ENCODE results near the gene ZNF414.

ZNF414 gene

GRCh38 chr19:8468124-8468523 lies 45.8 kb downstream of the ZNF414 start:
- no peaks in the 10 kb centered on the region for H3K27me3 ChIP-seq (ENCODE audit: control insufficient read depth, insufficient read depth, low read length)
- peaks cover 46% of the 10 kb centered on the region for H3K36me3 ChIP-seq (ENCODE audit: control insufficient read depth, insufficient read depth, low read length)
- no peaks in the 10 kb centered on the region for H3K4me1 ChIP-seq (ENCODE audit: control insufficient read depth, insufficient read depth, low read length)
- H3K4me3 ChIP-seq (ENCODE audit: low read length): no peak overlapping the region
- no peak overlapping the region for H3K9ac ChIP-seq (ENCODE audit: low read length)
- H3K27ac ChIP-seq (ENCODE audit: low read depth, low read length): no peak overlapping the region

GRCh38 chr19:8466018-8466417 lies 47.9 kb downstream of the ZNF414 start:
- Histone ChIP-seq H3K9ac (ENCODE audit: low read length) (no peak overlapping the region), H3K36me3 (ENCODE audit: control insufficient read depth, insufficient read depth, low read length) (peaks cover 45% of the 10 kb centered on the region), H3K27ac (ENCODE audit: low read depth, low read length) (no peak overlapping the region), H3K4me1 (ENCODE audit: control insufficient read depth, insufficient read depth, low read length) (no peaks in the 10 kb centered on the region), H3K4me3 (ENCODE audit: low read length) (no peak overlapping the region), H3K27me3 (ENCODE audit: control insufficient read depth, insufficient read depth, low read length) (no peaks in the 10 kb centered on the region)

GRCh38 chr19:8463365-8463764 lies 50.6 kb downstream of the ZNF414 start:
- H3K27ac ChIP-seq (ENCODE audit: low read depth, low read length): no peak overlapping the region
- H3K27me3 ChIP-seq (ENCODE audit: control insufficient read depth, insufficient read depth, low read length): no peaks in the 10 kb centered on the region
- H3K36me3 ChIP-seq (ENCODE audit: control insufficient read depth, insufficient read depth, low read length): peaks cover 23% of the 10 kb centered on the region
- peaks cover 14% of the 10 kb centered on the region for H3K4me1 ChIP-seq (ENCODE audit: control insufficient read depth, insufficient read depth, low read length)
- no peak overlapping the region for H3K4me3 ChIP-seq (ENCODE audit: low read length)
- H3K9ac ChIP-seq (ENCODE audit: low read length): no peak overlapping the region

- H3K4me3 ChIP-seq (ENCODE audit: low read length): no peak overlapping the region
- peaks cover 18% of the 10 kb centered on the region for H3K4me1 ChIP-seq (ENCODE audit: control insufficient read depth, insufficient read depth, low read length)
- H3K27ac ChIP-seq (ENCODE audit: low read depth, low read length): no peak overlapping the region
- H3K27me3 ChIP-seq (ENCODE audit: control insufficient read depth, insufficient read depth, low read length): no peaks in the 10 kb centered on the region
- H3K36me3 ChIP-seq (ENCODE audit: control insufficient read depth, insufficient read depth, low read length): peaks cover 21% of the 10 kb centered on the region
- no peak overlapping the region for H3K9ac ChIP-seq (ENCODE audit: low read length)
Observed at GRCh38 chr19:8462571-8462970, 51.4 kb downstream of the ZNF414 start.

- peaks cover 18% of the 10 kb centered on the region for H3K36me3 ChIP-seq (ENCODE audit: control insufficient read depth, insufficient read depth, low read length)
- H3K9ac ChIP-seq (ENCODE audit: low read length): no peak overlapping the region
- H3K27me3 ChIP-seq (ENCODE audit: control insufficient read depth, insufficient read depth, low read length): no peaks in the 10 kb centered on the region
- peaks cover 22% of the 10 kb centered on the region for H3K4me1 ChIP-seq (ENCODE audit: control insufficient read depth, insufficient read depth, low read length)
- no peak overlapping the region for H3K27ac ChIP-seq (ENCODE audit: low read depth, low read length)
- no peak overlapping the region for H3K4me3 ChIP-seq (ENCODE audit: low read length)
Observed at GRCh38 chr19:8461891-8462290, 52.1 kb downstream of the ZNF414 start.

GRCh38 chr19:8461376-8461775 lies 52.6 kb downstream of the ZNF414 start:
- Histone ChIP-seq H3K36me3 (ENCODE audit: control insufficient read depth, insufficient read depth, low read length) (peaks cover 17% of the 10 kb centered on the region), H3K9ac (ENCODE audit: low read length) (no peak overlapping the region), H3K27me3 (ENCODE audit: control insufficient read depth, insufficient read depth, low read length) (no peaks in the 10 kb centered on the region), H3K4me3 (ENCODE audit: low read length) (no peak overlapping the region), H3K27ac (ENCODE audit: low read depth, low read length) (no peak overlapping the region), H3K4me1 (ENCODE audit: control insufficient read depth, insufficient read depth, low read length) (peaks cover 22% of the 10 kb centered on the region)

GRCh38 chr19:8460516-8461298 lies 53.3 kb downstream of the ZNF414 start:
- Histone ChIP-seq H3K4me1 (ENCODE audit: control insufficient read depth, insufficient read depth, low read length) (peaks cover 22% of the 10 kb centered on the region), H3K4me3 (ENCODE audit: low read length) (no peak overlapping the region), H3K9ac (ENCODE audit: low read length) (no peak overlapping the region)

More at GRCh38 chr19:8460516-8461298, 53.3 kb downstream of the ZNF414 start:
- no peaks in the 10 kb centered on the region for H3K27me3 ChIP-seq (ENCODE audit: control insufficient read depth, insufficient read depth, low read length)
- H3K27ac ChIP-seq (ENCODE audit: low read depth, low read length): no peak overlapping the region
- peaks cover 21% of the 10 kb centered on the region for H3K36me3 ChIP-seq (ENCODE audit: control insufficient read depth, insufficient read depth, low read length)

Measured in rectal smooth muscle tissue (tissue), 1 donor.